ENCODE measurements around the gene GABRR1.

The GABRR1 gene

GRCh38 chr6:89214197-89214596 is 3.0 kb downstream of the GABRR1 start:
- DNase-seq = no peak

GRCh38 chr6:89212472-89212871 is 4.7 kb downstream of the GABRR1 start:
- no peak for DNase-seq

GRCh38 chr6:89209457-89209856 is 7.7 kb downstream of the GABRR1 start:
- no peak for DNase-seq

GRCh38 chr6:89208551-89208950 is 8.6 kb downstream of the GABRR1 start:
- DNase-seq = no peak

GRCh38 chr6:89205819-89206218 is 11.3 kb downstream of the GABRR1 start:
- no peak for DNase-seq

GRCh38 chr6:89204096-89204495 is 13.1 kb downstream of the GABRR1 start:
- no peak for DNase-seq

- DNase-seq = no peak
Observed at GRCh38 chr6:89200706-89201215, 16.4 kb downstream of the GABRR1 start.

- no peak for DNase-seq
Observed at GRCh38 chr6:89199579-89199978, 17.6 kb downstream of the GABRR1 start.

- no peak for DNase-seq
Observed at GRCh38 chr6:89198235-89198634, 18.9 kb downstream of the GABRR1 start.

GRCh38 chr6:89197141-89197540 is 20.0 kb downstream of the GABRR1 start:
- no peak for DNase-seq

- DNase-seq = no peak
Observed at GRCh38 chr6:89194559-89194958, 22.6 kb downstream of the GABRR1 start.

GRCh38 chr6:89190741-89191140 is 26.4 kb downstream of the GABRR1 start:
- no peak for DNase-seq

- no peak for DNase-seq
Observed at GRCh38 chr6:89187504-89187903, 29.7 kb downstream of the GABRR1 start.

- no peak for DNase-seq
Observed at GRCh38 chr6:89186762-89187161, 30.4 kb downstream of the GABRR1 start.

GRCh38 chr6:89184344-89184743 is 32.8 kb downstream of the GABRR1 start:
- no peak for DNase-seq

- no peak for DNase-seq
Observed at GRCh38 chr6:89183294-89183693, 33.9 kb downstream of the GABRR1 start.

GRCh38 chr6:89180971-89181370 is 36.2 kb downstream of the GABRR1 start:
- DNase-seq = no peak

GRCh38 chr6:89180112-89180511 is 37.0 kb downstream of the GABRR1 start:
- no peak for DNase-seq

GRCh38 chr6:89173634-89174033 is 43.5 kb downstream of the GABRR1 start:
- DNase-seq = no peak

GRCh38 chr6:89172131-89172530 is 45.0 kb downstream of the GABRR1 start:
- no peak for DNase-seq

GRCh38 chr6:89162047-89162371 is 55.1 kb downstream of the GABRR1 start:
- no peak for DNase-seq

- DNase-seq = no peak
Observed at GRCh38 chr6:89161326-89162046, 55.7 kb downstream of the GABRR1 start.

- DNase-seq = no peak
Observed at GRCh38 chr6:89160331-89161092, 56.6 kb downstream of the GABRR1 start.

GRCh38 chr6:89154131-89154530 is 63.0 kb downstream of the GABRR1 start:
- no peak for DNase-seq

All from CD4-positive, alpha-beta T cell treated with Interleukin-17A for 1 hour (primary cell).